SHP77 (cell line): Measurements from ENCODE around the gene MFSD6.
"Not testable (repeated sequence)": the region's sequence is repeated elsewhere in the genome, so short reads cannot be mapped to it uniquely, and the experiment has no call there.

Source experiments
- DNase-seq, 2 experiments: peaks; one replicate each; lab custom pipeline; 2025; lab: John Stamatoyannopoulos, UW

MFSD6 gene

GRCh38 chr2:190501702-190502407 is 93.7 kb downstream of the MFSD6 start:
- no peak for DNase-seq

GRCh38 chr2:190503088-190503487 is 94.9 kb downstream of the MFSD6 start:
- DNase-seq, result no peak

GRCh38 chr2:190504912-190505311 is 96.8 kb downstream of the MFSD6 start:
- no peak for DNase-seq

GRCh38 chr2:190505696-190506095 is 97.5 kb downstream of the MFSD6 start:
- DNase-seq, result no peak

- DNase-seq, result no peak
Measured at GRCh38 chr2:190506666-190507065, 98.5 kb downstream of the MFSD6 start.

GRCh38 chr2:190507135-190507534 is 99.0 kb downstream of the MFSD6 start:
- DNase-seq, result no peak

- not testable (repeated sequence) for DNase-seq
Measured at GRCh38 chr2:190509895-190510294, 101.7 kb downstream of the MFSD6 start.

- peak in 1 of 2 experiments; percentile 27 for DNase-seq
Measured at GRCh38 chr2:190511104-190511503, 102.9 kb downstream of the MFSD6 start.

- DNase-seq, result no peak
Measured at GRCh38 chr2:190512539-190513095, 104.5 kb downstream of the MFSD6 start.

GRCh38 chr2:190513877-190514276 is 105.7 kb downstream of the MFSD6 start:
- no peak for DNase-seq

- DNase-seq, result no peak
Measured at GRCh38 chr2:190514676-190515075, 106.5 kb downstream of the MFSD6 start.

- DNase-seq, result no peak
Measured at GRCh38 chr2:190515687-190516086, 107.5 kb downstream of the MFSD6 start.

- no peak for DNase-seq
Measured at GRCh38 chr2:190517468-190517867, 109.3 kb downstream of the MFSD6 start.

- DNase-seq, result no peak
Measured at GRCh38 chr2:190519975-190520767, 112.0 kb downstream of the MFSD6 start.

- DNase-seq, result no peak
Measured at GRCh38 chr2:190524928-190525327, 116.8 kb downstream of the MFSD6 start.

GRCh38 chr2:190526105-190526750 is 118.1 kb downstream of the MFSD6 start:
- no peak for DNase-seq

- no peak for DNase-seq
Measured at GRCh38 chr2:190527214-190527613, 119.1 kb downstream of the MFSD6 start.

GRCh38 chr2:190527918-190528317 is 119.8 kb downstream of the MFSD6 start:
- no peak for DNase-seq

GRCh38 chr2:190528521-190529001 is 120.4 kb downstream of the MFSD6 start:
- DNase-seq, result no peak

GRCh38 chr2:190529486-190530247 is 121.5 kb downstream of the MFSD6 start:
- DNase-seq, result no peak

GRCh38 chr2:190530248-190530900 is 122.2 kb downstream of the MFSD6 start:
- DNase-seq, result no peak
